Islet precursor cell (in vitro differentiated cells): Measurements from ENCODE around the gene ASTL.
"Not testable (repeated sequence)": the region's sequence is repeated elsewhere in the genome, so short reads cannot be mapped to it uniquely, and the experiment has no call there.

Source experiments
- DNase-seq: peaks from one replicate; pipeline ENCODE4 v3.0.0-alpha.2; 2018

Gene ASTL

GRCh38 chr2:96095116-96095636 is 43.1 kb downstream of the ASTL start:
- no peak for DNase-seq

- no peak for DNase-seq
Measured at GRCh38 chr2:96093528-96093927, 44.8 kb downstream of the ASTL start.

DNA sequence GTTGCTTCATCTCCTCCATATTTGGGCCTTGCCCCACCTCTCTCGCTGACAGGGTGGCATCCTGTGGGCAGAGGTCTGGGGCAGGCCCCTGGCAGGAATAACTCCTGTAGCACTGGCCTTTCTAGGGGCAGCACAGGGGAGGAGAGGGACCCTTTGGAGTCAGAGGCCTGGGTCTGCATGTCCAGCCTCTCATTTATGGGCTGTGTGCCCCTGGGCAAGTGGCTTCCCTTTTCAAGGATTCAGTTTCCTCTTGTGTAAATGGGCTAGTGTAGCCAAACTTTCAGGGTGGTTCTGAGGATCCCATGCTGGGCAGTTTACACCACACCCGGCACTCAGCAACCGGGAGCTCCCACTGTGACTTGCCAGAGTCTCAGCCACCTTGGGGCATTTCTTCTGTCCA is 45.4 kb downstream of the ASTL start:
- DNase-seq, result no peak

DNA sequence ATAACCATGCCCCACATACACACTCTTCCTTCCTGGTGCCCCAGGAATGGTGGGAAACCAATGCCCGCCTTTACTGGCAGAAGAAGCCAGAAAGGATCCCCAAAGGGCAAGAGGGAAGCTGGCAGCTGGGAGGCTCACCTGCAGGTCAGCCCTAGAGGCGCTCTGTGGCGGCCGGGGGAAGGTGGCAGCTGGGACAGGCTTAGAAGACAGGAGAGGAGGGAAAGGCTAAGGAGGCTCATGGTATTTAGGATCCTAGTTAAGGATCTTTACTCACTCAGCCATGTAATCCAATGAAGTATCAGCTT is 45.8 kb downstream of the ASTL start:
- DNase-seq, result no peak

DNA sequence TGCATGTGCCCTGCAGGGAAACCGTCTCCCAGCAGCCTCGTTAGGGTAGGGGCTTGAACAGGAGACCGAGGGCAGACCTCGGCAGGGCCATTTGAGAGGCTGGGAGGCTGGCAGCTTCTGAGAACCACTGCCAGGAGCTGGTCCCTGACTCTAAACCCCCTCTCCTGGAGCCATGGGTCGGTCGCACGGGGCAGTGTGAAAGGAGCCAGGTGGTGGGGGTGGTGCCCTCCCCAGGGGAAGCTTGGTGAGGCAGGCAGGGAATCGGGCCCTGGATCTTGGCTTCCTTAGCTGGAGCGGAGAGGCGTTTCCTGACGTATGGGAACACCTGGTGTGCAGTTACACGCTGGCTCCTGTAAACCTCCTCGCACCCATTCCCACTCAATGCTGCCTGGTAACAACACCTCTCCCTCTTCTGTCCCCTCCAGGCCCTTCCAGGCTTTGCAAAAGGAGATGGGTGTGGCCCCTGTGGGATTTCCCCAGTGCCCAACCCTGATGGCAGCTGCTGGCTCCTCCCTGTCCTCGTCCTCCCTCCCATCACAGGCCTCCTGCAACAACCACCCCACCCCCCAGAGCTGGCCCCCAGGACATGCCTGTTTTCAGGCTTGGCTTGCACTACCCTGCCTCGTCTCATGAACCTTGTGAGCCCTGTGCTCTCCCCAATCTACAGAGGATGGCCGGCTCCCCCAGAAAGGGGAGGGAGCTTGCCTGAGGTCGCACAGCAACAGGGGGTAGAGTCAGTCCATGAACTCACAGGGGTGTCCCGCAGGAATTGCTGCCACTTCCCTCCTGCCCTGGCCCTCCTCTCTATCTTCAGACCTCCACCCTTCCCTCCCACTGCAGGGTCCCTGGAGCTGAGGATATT is 46.4 kb downstream of the ASTL start:
- DNase-seq, result peak; percentile 56

DNA sequence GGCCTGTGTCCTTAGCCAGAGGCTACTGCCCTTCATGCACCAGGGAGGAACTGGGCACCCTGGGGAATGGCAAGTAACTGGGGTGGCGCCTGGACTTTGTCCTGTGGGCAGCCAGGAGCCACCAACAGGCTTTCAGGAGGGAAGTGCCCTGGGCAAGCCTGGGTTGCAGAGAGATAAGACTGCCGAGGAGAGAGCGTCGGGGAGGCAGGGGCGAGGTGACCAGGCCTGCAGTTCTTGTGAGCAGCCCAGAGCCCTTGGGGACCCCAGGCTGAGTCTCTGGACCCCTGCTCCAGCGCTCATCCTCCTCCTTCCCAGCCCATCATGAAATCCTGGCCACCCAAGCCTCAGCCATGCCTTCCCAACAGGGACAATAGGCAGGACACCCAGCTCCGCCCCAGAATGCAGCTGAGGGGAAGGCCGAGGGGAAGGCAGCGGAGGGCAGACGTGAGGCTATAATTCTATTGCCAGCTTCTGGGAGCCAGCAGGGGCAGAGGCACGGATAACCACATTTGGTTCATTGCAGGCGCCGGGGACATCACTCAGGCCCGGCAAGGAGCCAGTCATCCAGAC is 47.1 kb downstream of the ASTL start:
- no peak for DNase-seq

- DNase-seq, result peak; percentile 51
Measured at GRCh38 chr2:96090196-96090926, 47.9 kb downstream of the ASTL start.

GRCh38 chr2:96089356-96090195 is 48.7 kb downstream of the ASTL start:
- DNase-seq, result no peak

- DNase-seq, result no peak
Measured at GRCh38 chr2:96088340-96089335, 49.7 kb downstream of the ASTL start.

DNA sequence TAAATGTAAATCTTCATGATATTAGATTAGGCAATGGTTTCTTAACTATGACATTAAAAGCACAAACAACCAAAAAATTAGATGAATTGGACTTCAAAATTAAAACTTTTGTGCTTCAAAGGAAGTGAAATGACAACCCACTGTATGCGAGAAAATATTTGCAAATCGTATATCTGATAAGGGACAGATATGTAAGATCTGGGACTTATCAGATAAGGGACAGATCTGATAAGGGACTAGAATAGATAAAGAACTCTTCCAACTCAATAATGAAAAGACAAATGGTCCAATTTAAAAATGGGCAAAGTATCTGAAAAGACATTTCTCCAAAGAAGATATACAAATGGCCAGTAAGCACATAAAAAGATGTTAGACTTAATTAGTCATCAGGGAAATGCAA is 51.2 kb downstream of the ASTL start:
- DNase-seq, result no peak

DNA sequence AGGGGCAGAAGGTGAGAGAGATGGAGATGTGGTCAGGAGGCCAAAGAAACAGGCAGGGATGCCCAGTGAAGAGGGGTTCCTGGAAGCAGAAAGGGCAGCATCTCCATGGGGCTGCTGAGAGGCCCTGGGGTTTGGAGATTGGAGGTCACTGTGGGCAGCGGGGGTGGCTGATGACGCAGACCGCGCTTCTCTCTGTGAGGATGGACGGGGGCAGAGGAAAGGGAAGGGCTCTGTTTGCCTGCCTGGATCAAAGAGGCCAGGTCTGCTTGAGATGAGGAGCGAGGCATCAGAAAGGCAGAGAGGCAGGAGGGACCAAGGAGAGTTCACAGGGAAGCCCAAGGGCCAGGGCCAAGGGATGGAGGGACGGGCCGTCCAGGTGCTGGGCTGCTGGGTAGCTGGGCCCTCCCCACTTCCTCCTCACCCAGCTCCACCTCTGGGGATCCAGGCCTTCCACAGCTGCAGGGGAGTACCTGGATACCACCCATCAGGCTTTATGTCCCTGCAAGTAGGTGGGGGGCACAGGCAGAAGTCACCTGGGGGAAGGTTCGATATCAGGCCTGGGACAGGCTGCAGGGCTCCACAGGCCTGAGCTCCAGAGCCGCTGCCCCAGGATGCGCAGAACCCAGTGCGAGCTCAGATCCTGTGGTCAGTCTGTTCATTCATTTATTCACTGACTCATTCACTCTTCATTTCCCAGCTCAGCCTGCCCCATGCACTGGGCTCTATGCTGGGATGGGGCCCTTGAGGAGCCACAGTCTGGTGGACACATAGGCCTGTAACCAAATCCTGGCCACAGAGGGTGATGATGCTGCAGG is 52.6 kb downstream of the ASTL start:
- DNase-seq, result no peak

DNA sequence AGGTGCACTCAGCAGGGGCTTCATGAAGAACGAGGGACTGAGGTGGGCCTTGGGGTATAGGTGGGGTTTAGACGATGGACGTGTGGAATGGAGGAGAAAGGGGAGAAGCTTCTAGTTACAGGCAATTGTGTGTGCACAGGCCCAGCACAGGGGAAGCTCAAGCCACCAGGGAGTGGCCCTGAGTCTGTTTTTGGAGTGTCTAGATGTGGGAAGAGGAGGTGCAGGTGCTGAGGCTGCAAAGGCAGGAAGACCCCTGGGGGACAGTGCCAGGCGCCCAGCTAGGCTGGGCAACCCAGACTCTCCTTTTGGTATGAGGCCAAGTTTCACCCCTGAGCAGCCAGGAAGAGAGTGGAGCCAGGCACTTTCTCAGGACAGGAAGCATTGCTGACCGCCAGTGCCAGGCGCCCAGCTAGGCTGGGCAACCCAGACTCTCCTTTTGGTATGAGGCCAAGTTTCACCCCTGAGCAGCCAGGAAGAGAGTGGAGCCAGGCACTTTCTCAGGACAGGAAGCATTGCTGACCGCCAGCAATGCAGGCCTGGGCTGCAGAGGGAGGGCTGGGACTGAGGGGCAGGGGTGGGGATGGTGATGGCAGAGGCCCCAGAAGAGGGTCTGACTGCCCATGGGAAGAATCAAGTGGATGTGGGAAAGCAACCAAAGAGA is 53.3 kb downstream of the ASTL start:
- not testable (repeated sequence) for DNase-seq

DNA sequence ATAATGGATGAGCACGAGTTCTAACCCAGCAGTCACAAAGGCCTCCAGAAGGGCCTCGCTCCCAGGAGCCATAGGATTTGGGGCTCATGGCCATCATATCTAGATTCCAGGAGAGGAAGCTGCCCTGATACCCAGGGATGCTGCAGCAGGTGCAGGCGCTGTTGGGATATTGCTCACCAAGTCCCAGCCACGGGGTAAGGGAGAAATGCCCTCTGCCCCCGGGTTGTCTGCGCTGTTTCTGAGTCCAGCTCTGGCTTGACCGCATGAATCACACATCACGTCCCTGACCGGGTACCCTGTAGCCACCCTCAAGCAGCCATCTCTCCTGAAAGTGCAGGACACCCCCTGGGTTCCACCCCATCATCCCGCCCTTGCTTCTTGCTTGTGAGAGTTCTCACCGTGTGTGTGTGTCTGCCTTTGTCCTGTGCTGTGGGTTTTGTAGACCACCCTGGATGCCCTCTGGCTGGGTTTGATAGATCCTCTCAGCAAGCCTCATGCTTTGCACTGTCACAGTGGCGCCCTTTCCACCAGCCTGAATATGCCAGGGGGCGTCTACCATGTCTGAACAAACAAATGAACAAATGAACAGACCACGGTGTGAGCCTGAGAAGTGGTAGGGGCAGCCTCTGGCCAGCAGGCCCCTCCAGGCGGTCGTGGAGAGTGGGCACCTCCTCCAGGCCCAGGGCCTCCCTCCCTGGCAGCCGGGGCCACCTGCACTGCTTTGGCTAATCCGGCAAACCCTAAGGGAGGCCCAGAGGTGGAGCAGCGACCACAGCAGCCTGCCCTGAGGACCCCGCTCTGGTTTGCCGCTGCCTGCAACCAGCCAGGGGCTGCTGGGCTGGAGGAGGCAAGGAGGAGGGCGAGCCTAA is 54.1 kb downstream of the ASTL start:
- DNase-seq, result no peak

GRCh38 chr2:96083064-96083939 is 55.0 kb downstream of the ASTL start:
- no peak for DNase-seq

DNA sequence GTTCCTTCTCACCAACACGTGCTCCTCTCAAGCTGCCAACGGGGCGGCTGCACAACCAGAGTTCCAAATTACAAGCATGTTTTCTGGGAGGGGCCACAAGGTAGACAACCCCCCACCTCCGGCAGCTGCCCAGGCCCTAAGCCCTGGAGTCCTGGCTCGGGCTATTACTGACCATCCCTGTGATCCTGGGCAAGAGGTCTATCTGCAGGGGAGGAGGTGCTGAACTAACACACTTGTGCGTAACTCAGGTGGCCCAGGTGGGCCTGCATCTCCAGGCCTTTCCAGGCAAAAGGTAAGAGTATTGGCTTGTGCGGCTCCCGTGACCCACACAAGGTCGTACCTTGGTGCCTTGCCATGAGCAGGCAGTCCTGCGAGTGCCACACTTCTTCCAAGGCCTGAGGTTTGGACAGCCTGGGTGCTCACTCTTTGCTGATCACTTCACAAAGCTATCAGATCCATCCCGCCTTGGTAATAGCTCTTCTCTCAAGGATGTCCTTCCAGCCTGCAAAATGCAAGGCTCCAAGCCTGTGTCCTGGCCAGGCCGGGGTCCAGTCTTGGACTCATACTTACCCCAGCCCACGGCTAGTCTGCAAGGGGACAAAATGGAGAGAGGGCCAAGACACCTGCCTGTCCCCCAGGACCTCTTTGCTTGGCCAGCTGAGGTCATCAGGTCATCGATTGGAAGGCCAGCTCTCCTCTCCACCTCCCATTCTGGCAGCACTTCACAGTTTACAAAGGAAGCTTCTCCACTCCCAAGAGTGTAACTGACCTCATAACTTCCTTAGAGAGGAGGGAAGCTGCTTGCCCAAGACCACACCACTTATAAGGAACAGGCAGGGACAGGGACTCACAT is 55.9 kb downstream of the ASTL start:
- no peak for DNase-seq

GRCh38 chr2:96081042-96081441 is 57.3 kb downstream of the ASTL start:
- no peak for DNase-seq

DNA sequence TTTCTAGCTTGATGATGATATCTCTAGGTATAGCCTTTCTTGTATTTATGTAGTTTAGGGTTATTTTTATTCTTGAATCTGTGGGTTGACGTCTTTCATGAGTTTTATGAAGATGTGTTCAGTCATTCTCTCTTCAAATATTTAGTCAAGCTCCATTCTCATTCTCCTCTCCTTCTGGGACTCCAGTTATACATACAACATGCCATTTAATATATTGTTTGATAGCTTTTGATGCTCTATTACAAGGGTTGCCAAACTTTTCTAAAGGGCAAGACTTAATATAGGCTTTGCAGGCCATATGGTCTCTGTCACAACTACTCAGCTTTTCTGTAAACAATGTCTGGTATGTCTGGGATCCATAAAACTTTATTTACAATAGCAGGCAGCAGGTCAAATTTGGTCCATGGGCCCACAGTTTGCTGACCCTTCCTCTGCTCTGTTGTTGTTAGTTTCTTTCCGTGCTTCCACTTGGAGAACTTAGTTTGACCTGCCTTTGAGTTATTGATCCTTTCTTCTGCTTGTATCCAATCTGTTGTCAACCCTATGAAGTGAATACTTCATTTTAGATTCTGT is 63.0 kb downstream of the ASTL start:
- DNase-seq, result no peak
